Epidermal melanocyte (primary cell): ENCODE results near the gene TMEM225.
"Not testable (repeated sequence)": the region's sequence is repeated elsewhere in the genome, so short reads cannot be mapped to it uniquely, and the experiment has no call there.

ENCODE experiments used
- DNase-seq: peaks from one replicate; pipeline ENCODE4 v3.0.0; 2011; ENCODE audit warnings: low spot score; ENCODE audit not compliant: insufficient read length

TMEM225 gene, protein sequence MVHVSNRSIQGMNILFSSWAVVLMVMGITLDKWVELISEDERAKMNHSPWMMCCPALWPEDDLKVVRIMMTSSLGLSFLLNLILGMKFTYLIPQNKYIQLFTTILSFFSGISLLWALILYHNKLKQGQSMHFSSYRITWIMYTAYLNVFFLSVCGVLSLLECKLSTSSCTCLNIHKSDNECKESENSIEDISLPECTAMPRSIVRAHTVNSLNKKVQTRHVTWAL

DNA sequence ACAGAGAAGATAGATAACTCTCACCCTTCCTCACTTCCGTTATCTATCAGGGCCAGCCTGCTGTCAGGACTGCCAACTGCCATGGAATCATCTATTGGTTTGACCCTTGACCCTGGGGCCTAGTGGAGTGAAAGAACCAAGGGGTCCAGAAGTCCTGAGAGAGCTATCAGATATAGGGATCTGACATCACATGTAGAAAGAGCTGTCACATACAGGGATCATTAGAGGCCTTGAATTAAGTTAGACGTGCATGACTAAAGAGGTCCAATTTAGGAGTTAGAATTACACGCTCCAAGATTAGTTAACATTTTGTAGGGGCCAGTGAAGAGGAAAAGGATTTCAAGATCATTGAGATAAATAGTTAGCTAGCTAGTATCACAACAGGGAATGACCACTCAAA lies at the start of gene TMEM225:
TMEM225 (minus strand) TSS at position 101 of the 400 bp plus-strand sequence. CDS start 245 bp downstream, outside the sequence.
- no peak for DNase-seq

GRCh38 chr11:123924027-123924426 lies 38.6 kb upstream of the TMEM225 start:
- no peak for DNase-seq

DNA sequence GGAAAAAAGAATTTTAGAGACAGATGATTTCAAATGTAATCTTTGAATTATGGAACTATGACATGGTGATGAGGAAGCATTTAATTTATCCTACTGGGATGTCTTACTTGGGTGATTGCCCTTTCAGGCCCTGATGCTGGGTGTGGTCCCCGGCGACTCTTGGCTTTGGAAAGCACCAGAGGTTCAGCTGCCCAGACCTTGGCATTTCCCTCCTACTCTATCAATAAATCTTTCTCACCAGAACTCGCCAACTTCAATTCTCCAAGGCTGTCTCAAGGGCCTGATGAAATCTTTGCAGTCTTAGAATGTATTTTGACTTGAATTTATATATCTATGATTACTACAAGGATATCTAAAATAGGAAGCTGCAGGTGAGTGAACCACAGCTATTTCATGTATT lies 35.5 kb upstream of the TMEM225 start:
- DNase-seq: no peak

DNA sequence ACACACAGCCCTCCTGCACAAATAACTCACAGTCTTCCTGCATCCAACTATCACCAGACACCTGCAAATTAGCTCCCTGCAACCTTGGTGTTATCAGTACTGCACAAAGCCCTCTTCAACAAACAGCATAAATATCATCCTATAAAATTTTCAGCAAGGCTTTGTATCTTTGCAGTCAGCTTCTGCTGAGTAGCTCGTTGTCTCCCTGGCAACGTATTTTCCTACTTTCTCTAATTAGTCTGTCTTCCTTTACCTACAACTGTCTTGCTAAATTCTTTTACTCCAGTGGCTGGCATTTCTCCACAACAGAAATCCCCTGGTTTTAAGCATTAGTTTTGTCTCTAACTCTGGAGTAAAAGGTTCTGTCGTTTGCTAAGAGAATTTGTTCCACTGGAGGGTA lies 20.4 kb upstream of the TMEM225 start:
- no peak for DNase-seq

DNA sequence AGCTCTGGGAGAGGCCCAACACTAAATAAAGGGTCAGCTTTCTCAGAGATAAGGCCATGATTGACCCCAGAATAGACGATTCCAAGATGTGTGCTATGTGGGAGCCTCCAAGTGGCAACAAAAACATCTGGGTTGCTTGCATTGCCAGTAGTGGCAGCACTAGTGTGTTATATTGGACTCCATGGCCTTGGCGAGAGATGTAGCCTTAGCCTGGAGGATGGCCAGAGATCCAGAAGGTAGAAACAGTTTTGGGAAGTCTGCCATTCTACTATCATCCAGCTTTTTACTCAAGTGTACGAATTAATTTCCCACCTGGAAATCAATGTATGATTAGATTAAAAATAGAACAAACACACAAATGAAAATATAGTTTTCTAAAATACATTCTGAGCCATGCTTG lies 19.5 kb upstream of the TMEM225 start:
- DNase-seq: no peak

DNA sequence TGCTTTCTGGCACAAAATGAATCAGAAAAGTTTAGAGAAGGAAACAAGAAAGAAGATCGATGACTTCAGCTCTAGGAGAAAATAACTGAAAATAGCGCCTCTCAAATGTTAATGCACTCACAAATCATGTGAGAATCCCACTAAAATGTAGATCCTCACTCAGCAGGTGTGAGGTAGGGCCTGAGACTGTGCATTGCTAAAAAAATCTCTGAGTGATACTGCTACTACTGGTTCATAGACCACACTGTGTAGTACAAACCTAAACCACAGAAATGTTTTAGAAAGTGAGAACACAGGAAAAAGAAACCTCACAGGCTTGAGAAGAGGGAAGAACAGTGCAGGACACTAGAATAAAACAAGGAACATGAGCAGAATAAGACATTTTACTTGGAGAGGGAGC lies 18.5 kb upstream of the TMEM225 start:
- no peak for DNase-seq

- no peak for DNase-seq
Observed at GRCh38 chr11:123901867-123902266, 16.4 kb upstream of the TMEM225 start, which contains the start of gene OR8D4. Gene OR8D4, plus strand, starts transcription at chr11:123902167. Its CDS starts 4,265 bp downstream, at chr11:123906432.

- DNase-seq: no peak
Observed at GRCh38 chr11:123899792-123900191, 14.3 kb upstream of the TMEM225 start.

- no peak for DNase-seq
Observed at GRCh38 chr11:123892031-123892430, 6.6 kb upstream of the TMEM225 start.

DNA sequence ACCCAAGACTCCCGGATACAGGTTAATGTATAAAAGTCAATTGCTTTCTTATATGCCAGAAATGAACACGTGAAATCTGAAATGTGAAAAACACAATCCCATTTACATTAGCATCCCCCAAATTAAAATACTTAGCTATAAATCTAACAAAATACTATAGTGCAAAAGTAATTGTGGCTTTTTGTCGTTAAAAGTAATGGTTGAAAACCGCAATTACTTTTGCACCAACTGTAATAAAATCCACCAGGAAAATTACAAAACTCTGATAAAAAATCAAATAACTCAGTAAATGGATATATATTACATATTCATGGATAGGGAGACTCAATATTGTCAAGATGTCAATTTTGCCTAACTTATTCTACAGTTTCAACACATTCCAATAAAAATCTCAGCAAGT lies 4.6 kb downstream of the TMEM225 start:
- no peak for DNase-seq

GRCh38 chr11:123867795-123868194 lies 17.7 kb downstream of the TMEM225 start:
- not testable (repeated sequence) for DNase-seq

DNA sequence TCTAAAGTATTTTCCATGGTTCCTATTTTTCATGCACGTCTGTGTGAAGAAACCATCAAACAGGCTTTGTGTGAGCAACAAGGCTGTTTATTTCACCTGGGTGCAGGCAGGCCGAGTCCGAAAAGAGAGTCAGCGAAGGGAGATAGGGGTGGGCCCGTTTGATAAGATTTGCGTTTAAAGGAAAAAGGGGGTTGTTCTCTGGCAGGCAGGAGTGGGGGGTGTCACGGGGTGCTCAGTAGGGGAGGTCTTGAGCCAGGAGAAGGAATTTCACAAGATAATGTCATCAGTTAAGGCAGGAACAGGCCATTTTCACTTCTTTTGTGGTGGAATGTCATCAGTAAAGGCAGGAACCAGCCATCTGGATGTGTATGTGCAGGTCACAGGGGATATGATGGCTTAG lies 20.2 kb downstream of the TMEM225 start:
- not testable (repeated sequence) for DNase-seq

GRCh38 chr11:123859731-123860130 lies 25.7 kb downstream of the TMEM225 start:
- DNase-seq: no peak

GRCh38 chr11:123856444-123856843 lies 29.0 kb downstream of the TMEM225 start:
- DNase-seq: no peak

DNA sequence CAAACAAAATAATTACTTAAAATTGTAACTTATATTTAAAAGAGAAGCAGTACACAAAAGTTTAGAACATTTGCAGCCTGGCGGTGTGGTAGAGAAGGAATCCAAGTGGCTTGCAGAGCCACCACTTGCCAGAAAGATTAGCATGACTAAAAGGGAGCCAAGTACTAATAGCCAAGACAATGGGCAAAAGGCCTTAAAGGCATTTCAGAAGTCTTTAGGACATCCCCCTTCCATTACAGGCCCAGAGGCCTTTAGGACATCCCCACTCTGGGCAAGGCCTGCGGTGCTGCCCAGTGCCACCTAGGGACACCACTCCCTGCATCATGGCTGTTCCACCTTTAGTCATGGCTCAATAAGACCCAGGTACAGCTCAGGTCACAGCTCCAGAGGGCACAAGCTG lies 32.4 kb downstream of the TMEM225 start:
- no peak for DNase-seq

DNA sequence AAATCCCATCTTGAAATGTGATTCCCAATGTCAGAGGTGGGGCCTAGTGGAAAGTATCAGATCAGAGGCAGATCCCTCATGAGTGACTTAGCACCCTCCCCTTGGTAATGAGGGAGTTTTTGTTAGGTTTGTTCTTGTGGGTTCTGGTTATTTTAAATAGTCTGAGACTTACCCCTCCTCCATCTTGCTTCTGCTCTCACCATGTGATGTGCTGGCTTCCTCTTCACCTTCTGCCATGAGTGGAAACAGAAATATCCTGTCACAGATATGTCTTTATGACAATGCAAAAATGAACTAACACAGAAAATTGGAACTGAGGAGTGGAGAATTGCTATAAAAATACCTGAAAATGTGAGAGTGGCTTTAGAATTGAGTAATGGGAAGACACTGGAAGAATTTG lies 33.1 kb downstream of the TMEM225 start:
- DNase-seq: no peak

DNA sequence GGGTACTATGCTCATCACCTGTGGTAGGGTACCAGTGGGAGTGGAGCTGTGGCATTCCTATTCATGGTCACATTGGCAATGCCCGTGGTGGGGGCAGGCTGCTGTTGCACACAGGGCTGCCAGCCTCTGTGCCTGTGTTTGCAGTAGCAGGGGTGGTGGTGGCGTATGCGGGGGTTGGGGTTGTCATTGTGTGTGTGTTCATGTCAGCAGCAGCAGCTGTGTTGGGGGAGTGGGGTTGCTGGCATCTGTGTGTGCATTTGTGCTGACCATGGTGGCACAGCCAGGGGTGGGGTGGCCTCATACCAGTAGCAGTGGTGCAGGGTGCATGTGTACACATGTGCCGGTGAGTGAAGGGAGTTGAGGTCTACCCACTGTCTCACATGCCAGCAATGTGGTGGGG lies 34.4 kb downstream of the TMEM225 start:
- DNase-seq: no peak

DNA sequence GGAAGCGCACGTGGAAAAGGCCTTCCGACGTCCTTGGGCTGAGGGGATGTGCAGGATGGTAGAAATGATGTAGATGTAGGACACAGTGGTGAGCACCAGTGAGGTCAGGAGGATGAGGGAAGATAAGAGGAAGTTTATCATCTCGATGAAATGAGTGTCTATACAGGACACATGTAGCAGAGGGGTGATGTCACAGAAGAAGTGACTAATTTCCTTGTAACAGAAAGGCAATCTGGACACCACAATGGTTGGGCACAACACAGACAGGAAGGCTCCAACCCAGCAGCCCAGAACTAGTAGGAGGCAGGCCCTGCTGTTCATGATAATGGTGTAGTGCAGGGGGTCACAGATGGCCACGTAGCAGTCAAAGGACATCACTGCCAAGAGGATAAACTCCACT lies 44.3 kb downstream of the TMEM225 start:
- no peak for DNase-seq

DNA sequence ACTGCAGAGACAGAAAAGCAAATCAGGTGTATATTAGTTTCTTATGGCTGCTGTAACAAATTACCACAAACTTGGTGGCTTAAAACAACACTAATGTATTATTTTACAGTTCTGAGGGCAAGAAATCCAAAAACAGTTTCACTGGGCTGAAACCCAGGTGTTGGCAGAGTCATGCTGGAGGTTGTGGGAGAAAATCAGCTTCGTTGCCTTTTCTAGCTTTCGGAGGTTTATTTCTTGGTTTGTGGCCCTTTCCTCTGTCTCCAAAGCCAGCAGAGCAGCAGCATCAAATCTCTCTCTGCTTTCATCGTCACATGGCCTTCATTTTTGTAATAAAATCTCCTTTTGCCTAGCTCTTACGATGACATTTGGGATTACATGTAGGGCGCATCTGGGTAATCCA lies 46.3 kb downstream of the TMEM225 start:
- DNase-seq: no peak

DNA sequence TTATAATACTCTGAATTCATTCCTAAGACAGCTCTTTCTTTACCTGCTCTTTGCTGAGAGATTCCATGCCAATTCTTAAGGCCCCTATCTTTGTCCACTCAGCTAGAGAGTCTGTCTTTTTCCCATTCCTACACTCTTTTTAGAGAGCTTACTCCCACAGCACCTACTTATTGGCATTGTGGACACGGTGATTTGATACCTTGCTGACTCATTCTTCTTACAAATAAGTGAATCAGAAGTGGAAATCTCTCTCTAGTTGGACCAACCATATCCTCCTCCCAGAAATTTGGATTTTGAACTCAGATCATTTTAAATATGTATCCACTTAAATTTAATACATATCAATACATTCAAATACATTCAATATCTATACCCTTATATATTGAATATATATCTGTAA lies 46.8 kb downstream of the TMEM225 start:
- DNase-seq: no peak

DNA sequence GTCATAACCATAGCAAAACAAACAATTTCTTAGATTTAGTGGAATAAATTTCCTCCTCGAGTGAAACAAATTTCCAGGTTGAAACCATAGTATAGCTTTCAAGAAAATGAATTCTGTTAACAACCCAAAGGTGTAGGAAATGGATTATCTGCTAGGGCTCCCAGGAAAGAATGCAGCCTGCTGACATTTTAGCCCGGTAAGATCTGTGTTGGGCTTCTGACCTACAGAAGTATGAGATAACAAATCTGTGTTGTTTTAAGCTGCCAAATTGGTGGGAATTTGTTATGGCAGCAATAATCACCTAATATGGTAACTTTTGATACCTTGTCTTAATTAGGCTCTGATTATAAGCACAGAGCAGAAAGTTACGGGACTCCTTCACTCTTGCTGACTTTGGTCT lies 47.3 kb downstream of the TMEM225 start:
- DNase-seq: no peak

DNA sequence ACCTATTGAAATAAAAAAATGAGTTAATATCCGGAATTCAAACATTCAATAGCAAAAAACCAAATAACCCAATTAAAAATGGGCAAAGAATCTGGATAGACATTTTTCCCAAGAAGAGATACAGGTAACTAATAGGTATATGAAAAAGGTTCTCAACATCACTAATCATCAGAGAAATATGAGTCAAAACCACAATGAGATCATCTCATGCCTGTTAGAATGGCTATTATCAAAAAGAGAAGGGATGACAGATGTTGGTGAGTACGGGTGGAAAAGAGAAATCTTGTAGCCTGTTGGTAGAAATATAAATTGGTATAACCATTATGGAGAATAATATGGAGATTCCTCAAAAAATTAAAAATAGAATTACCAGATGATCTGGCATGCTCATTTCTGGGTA lies 52.4 kb downstream of the TMEM225 start:
- no peak for DNase-seq
